ENCODE measurements around the gene NCOA4.
"Not testable (repeated sequence)": the region's sequence is repeated elsewhere in the genome, so short reads cannot be mapped to it uniquely, and the experiment has no call there.

NCOA4 gene

DNA sequence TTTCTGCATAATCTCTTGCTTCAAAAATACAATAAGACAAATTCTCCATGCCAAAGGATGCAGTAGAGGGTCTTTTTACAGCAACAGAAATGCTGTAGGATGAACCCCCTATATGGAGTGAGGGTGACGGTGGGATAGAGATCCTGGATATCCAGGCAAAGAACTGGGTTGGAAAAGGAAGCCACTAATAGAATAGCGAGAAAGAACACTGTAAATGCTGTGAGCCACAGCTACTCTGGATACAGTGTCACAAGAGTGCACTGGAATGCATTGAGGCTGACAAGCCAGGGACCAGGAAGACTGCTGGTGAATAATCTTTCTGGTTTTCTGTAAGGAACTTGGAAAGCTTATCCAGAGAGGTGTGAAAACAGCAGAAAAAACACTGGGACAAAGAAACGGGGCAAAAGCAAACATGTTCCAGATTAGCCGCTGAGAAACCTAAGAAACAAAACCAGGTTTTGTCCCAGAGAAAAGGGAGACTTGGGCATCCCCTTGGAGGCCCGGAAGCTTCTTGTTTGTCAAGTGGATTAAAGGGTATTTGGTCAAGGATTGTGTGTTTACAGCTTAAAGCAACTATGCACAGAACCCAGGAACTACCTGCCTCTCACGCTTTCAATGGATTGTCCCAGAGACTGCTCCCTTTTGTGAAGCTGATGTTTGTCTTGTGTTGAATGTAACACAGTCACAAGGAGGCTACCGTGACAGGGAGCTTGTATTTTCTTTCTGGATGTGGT is 21.8 kb upstream of the NCOA4 start:
- no peak for DNase-seq (ENCODE audit: low read depth)

DNA sequence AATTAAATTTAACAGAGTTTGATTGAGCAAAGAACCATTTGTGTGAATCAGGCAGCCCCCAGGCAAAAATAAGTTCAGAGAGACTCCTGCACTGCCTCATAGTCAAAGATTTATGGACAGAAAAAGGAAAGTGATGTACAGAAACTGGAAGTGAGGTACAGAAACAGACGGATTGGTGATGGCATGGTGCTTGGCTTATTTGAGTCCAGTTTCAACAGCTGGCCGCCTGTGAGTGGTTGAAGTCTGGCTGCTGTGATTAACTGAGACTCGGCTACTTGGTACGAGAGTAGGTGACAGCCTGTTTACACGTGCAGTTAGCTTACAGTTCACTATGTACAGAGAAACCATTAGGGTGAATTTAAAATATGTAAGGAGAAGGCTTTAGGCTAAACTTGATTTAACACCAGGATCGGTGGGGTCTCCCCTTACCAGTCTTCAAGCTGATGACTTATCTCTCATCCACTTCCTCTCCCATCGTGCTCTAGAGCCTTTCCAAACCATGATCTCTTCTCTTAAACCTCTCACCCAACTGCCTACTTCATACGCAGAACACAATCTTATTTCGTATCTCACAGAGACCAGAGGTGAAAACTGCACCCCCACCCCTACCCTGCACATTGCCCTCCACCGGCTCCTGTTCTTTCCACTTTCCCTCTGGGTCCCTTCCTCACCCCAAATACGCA is 20.7 kb upstream of the NCOA4 start:
- no peak for DNase-seq (ENCODE audit: low read depth)

DNA sequence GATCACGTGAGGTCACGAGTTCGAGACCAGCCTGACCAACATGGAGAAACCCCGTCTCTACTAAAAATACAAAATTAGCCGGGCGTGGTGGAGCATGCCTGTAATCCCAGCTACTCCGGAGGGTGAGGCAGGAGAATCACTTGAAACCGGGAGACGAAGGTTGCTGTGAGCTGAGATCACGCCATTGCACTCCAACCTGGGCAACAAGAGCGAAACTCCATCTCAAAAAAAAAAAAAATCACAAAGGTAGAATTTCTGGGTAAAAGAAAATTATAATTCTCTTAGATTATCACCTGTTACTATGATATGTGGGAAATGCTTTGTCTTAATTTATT is 19.0 kb upstream of the NCOA4 start:
- DNase-seq (ENCODE audit: low read depth): not testable (repeated sequence)

DNA sequence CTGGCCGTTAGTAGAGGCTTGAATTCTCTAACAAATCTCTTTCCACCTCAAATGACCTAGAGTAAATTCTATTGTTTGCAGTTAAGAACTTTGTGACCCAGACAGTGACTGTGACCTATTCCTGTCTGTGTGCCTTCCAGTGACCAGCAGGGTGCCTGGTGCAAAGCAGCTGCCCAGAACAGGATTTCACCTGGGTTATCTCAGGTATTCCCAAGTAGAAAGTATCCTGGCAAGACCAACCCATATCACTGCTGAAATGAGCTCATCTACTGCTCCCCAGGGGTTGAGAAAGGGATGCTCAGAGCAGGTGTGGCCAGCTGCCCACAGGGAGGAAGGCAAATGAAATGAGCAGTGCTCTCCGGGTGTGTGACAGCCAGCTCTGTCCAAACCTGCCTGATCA is 17.7 kb upstream of the NCOA4 start:
- no peak for DNase-seq (ENCODE audit: low read depth)

DNA sequence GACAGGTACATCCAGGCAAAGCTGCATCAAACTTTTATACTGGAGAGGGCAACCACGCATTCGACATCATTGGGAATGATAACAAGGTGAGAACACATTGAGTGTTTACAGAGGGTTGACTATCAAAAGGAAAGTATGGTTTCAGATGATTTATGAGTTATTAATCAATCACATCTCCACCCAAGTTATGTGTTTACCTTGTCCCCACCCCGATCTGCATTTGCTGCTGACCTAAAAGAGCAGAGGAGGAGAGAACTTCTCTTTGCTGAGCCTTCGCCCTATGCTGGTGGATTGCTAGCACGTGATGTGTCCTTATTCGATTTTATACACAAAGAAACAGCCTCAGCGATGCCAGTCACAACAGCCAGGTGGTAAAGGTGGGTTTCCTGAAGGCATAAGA is 15.8 kb upstream of the NCOA4 start, which contains the start of gene MSMB:
Gene MSMB (minus strand): TSS at position 9 of the 400 bp plus-strand sequence. CDS start 32 bp downstream, outside the sequence.
- no peak for DNase-seq (ENCODE audit: low read depth)

DNA sequence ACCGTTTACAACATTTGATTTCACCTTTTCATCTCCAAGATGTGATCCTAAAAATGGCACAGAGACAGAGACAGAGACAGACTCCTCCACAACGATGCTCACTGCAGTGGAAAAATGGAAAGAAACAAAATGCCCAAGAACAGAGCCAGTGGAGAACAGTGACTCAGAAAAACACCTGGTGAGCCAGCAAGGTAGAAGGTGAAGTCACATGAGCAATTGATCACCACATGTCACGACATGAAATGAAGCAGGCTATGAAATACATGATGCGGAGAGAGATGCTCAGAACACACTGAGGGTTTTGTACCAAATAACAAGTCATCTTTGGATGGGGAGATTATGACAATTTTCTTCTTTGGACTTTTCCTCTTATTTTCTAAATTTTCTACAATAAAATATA is 12.1 kb upstream of the NCOA4 start:
- DNase-seq (ENCODE audit: low read depth): no peak

DNA sequence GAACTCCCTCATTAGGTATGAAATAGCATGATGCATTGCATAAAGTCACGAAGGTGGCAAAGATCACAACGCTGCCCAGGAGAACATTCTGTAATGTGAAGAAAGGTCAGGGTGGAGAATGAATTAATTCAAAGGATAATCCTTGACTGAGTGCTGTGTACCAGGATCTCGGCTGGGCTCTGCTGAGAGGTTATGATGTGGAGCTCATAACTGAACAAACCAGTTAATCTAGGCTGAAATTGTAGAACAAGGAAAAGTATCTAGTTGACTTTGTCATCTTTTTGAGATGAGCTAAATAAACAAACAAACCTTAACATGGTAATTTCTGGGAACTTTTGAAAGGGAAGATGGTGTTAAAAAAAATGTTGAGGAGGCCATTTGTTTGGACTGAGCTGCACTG is 9.6 kb upstream of the NCOA4 start:
- DNase-seq (ENCODE audit: low read depth): no peak

DNA sequence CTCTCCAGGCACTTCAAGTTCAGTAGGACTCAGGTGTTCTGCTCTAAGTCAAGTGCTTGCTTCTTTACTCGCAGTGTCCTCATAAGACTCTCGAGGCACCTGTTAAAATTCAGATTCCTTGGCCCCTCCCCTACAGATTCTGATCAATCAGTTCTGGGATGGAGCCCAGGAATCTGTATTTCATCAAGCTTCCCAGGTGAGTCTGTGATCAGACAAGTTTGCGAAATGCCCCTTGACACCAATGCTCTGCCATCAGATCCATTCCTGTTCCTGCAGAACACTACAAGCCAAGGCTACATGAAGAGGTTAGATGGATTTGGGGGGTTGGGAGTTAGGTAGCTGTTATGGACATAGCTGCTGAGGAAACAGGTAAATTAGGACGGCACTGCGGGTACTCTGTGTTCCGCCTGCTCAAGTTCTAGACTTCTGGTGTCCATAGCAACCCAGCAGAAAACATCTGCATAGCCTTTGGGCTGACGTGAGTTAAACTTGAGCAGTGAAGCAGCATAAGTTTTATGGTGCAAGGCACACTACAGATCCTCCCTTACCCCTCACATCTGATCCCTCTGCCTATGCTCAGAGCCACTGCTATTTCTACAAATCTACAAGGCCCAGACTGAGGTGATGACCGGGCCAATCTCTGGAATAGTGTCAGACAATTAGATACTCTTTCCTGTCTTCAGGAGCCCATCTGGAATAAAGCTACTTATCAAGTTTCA is 6.8 kb upstream of the NCOA4 start:
- DNase-seq (ENCODE audit: low read depth): no peak

DNA sequence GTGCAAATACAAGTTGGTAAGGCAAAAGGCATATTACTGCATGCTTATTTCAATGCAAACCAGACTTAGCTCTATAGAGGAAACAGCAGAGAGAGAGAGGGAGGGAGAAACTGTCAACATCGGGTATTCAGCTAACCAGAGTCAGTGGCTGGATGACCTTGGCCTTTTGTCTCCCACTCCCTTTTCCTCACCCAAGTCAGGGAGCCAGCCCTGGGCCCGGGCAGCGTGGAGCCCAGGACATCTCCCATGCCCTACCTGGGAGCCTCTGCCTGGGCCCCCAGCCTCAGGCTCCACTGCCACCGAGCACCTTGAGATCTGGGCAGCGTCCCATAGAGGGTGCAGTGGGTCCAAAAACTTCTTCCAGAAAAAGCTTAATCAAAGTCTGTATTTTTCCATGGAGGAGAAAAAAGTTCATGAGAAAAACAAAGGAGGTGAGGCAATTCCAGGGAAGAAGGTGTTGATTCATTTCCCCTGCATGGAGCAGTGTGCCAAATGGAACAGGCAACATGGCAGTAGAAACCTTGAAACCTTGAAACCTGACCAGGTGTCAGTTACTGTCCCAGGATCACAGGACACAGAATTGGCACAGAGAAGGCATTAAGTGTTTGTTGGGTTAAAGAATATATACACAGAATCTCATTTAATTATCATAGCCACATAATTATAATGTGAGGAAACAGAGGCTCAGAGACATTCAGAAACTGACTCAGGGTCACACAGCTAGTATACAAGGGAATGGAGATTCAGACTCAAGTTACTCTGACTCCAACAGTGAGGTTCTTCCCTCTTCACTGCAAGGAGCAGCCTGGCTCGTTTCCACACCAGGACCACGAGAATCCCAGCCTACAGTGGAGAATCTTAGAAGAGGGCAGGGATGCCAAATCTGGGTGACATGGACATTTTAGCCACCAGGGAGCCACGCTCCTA is 5.8 kb upstream of the NCOA4 start:
- DNase-seq (ENCODE audit: low read depth): no peak

DNA sequence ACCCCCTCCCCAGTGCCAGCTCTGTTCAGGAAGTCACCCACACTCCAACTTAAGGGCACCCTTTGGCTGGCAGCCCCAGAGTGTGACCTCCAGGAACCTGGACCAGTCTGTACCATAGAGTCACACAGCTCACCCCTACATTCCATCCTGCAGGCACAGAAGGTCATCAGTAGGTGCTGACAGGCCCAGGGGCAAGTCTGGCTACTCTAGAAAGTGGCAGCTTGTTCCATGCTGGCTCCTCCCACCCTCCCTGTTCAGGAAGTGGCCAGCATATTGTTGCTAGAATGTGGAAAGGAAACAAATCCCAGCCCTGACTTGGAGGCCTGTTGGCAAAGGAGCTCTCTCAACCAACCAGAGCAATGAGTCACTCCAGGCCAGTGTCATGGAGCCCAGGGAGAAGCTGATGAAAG is 3.2 kb upstream of the NCOA4 start:
- DNase-seq (ENCODE audit: low read depth): peak; percentile 76

DNA sequence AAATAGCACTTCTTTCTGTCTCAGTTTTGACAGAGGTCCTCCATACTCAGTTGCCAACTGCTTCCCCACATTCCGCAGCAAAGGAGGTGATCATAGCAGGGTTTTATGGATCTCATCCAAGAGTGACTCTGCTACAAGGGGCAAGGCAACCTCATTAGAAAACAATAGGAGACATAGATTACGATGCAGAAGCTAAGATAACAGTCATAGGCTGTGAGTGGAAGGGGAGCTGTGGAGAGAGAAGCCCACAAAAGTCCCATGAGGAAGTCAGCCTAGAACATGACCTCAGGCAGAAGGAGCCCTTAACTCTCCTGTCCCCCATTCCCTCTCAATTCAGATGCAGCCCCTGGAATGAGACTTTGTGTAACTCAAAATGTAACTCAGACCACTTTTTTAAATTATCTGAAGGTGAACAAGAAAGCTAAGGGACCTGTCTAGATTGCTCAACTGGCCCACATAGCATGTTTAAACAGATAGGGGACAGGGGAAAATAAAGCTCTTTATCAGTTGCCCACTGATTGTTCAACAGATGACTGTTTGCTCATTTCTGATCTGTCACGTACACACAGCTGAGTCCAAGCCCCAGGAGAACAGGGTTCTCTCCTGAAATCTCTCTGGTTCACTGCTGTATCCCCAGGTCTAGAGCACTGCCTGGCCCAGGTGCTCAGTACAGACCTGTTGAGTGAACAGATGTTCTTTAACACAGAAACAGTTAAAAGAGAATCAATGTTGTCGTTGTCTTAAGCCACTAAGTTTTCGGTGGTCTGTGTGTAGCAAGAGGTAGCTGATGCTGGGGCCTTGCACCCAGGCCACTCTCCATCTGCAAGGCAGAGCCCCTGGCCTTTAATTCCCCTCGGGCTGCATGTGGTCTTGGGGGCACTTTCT is 1.5 kb upstream of the NCOA4 start:
- no peak for DNase-seq (ENCODE audit: low read depth)

DNA sequence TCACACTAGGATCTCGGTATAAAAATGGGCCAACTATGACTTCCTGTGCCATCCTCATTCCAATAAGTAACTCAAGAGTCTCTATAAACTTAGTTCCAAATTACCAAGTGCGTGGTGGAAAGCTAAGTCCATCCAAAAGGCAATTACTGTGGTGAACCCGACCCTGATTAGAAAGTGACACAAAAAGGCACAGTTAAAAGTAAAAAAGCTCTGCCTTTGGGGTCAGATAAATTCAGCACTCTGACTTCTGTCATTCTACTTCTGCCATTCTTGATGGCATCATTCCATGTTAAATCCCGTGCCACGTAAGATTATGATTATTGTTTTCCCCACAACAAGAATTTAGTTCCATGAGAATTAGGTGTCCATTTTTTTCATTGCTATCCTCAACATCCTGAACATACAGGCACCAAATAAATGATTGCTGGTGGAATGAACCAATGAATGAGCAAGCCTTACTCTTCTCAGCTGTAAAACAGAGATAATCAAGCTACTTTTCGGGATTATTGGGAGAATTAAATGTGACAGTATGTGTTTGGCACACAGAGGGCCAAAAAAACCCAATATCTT is 877 bp downstream of the NCOA4 start:
- no peak for DNase-seq (ENCODE audit: low read depth)

DNA sequence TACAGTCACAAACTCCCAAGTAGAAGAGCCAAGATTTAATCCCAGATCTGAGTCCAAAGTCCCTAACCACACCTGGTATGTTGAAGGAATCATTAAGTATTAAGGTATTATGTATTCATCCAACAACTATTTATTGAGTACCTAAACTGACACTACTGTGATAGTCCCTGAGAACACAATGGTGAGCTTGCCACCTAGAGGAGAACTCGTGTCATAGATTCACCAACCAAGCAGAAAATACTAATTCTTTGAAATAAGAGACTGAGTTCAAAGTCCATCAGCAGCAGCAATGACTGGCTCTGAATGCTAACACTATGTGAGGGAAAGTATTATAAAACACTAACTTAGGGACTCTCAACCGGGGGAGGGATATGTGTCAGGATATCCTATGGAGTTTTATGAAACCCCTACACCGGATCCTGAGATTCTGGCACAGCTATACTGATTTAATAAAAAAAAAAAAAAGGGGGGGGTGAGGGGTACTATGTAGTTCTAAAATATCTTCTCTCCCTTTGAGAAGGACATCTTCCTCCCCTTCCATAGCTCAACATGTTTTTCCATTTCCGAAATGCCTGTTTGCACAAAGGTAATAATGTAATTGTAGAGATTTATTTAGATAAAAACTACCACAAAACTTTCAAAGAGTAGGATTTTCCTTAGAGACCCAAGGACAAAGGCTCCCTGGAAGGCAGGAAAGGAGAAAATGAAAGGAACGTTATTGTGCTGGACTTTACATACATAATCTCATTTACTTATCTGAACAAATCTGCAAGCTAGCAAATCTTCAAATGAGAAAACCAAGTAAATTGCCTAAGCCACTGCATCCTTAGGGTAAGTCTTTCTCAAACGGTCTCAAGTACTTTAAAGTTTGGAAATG is 1.6 kb downstream of the NCOA4 start:
- DNase-seq (ENCODE audit: low read depth): no peak

DNA sequence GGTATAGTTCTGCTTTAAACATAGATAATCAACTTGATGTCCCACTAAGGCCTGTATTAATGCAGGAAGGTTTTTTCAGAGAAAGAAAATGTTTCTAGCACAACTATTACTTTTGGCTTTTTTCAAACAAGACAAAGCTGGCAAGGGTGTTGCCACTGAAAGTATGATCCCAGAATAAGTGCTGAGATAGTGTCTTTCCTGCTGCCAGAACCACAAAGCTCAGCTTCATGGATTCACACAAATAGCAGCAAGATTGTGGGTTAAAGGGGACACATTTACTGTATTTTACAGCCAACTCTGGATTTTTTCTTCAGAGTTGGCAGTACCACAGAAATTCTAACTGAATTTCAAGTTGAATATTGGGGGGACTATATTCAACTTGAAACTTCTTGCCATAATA is 4.3 kb downstream of the NCOA4 start:
- DNase-seq (ENCODE audit: low read depth): no peak

DNA sequence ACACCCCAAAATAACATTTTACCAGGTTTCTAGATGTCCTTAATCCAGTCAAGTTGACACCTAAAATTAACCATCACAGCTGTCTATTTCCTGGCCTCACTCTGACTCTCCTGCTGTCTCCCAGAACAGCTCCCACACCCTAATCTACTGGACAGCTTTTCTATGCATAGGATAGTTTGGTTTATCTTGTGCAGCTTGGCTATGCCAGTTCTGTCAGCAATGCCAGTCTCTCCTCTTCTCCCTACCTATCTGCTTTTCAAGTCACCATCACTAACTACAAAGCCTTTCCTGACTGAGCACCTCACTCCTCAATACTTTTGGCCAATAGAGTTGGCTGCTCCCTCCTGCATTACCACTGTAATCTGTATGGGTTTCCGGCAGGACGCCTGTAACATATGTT is 5.0 kb downstream of the NCOA4 start:
- DNase-seq (ENCODE audit: low read depth): no peak

DNA sequence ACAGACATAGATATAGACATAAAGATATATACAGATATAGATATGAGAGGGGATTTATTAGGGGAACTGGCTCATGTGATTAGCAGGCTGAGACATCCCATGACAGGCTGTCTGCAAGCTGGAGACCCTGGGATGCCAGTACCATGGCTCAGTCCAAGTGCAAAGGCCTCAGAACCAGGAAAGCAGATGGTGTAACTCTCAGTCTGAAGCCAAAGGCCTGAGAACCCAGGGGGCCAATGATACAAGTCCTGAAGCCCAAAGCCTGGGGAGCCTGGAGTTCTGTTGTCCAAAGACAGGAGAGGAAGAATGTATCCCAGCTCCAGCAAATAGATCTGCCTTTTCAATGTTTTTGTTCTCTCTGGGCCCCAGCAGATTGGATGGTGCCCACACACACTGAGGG is 5.5 kb downstream of the NCOA4 start:
- no peak for DNase-seq (ENCODE audit: low read depth)

DNA sequence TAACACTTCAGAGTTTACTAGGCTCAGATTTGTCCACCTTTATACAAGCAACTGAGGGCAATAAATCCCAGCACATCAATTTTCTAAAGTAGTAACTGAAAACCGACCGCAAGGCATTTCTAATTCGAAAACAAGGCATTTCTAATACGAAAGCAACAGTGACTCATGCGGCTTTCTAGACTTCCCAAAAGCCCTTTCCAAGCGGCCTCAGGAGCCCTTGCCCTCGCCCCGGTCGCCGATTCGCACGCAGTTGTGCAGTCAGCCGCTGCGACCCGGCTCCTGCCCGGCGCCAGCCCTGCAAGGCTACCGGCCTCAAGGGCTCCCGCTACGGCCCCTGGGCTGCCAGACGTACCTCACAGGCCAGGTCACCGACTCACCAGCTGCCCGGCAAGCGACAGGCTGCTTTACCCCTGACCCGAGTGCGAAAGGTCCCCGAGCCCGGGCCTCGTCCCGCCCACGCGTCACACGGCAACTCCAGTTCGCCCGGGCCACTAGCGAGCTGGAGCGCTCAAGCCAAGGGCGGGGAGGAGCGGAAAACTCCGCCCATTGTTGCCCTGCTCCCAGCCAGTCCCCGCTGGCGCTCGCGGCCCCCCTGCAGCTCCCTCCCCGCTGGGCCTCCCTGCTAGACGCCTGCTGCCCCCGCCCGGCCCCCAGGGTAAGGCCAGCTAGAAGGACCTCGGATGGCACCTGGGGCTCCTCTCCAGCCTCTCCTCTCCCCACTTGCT is 7.3 kb downstream of the NCOA4 start:
- peak; percentile 78 for DNase-seq (ENCODE audit: low read depth)

DNA sequence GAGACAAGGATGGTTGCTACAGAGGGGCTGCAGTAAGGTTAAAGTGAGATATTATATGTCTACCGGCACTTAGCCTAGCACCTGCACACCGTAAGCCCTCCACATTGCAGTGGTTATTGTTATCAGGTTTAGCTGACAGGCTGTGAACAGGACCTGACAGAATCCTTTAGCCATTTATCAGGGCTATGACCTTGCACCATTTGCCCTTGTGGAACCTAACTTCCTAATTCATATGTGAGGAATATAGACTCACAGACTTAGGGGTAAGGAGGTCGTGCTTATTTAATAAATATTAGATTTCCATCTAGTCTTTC is 10.1 kb downstream of the NCOA4 start:
- DNase-seq (ENCODE audit: low read depth): no peak

Data from GM04503 (cell line).